IPS-NIHi11 (cell line): Measurements from ENCODE around the gene FAAH.
A peak's percentile ranks its signal among the peaks of the same experiment; 100 is the strongest.

ENCODE experiments used
- DNase-seq: peaks from one replicate; pipeline ENCODE4 v3.0.0; 2012; ENCODE audit warnings: mixed read lengths, low spot score

Gene FAAH

DNA sequence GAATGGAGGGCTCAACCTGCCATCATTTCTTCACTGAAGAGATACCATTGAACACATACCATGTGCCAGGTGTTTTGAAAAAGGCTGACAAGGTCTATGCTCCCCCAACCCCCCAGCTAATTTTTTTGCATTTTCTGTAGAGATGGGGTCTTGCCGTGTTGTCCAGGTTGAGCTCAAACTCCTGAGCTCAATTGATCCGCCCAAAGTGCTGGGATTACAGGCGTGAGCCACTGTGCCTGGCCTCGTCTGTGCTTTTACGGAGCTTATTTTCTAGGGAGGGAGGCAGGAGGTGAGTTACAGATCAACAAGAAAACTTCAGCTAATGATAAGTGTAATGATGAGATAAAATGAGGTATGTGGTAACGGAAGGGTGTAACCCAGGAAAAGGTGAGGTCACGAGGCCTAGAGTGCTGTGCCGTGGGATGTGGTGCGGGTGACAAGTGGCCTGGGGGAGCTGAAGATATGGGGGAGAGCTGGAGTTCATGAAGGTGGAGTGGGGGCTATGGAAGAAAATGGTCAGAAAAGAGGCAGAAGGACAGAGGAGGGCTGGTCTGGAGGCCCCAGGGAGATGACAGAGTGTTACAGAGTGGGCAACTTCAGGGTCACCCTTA, 28.2 kb downstream of the FAAH start:
- no peak for DNase-seq

DNA sequence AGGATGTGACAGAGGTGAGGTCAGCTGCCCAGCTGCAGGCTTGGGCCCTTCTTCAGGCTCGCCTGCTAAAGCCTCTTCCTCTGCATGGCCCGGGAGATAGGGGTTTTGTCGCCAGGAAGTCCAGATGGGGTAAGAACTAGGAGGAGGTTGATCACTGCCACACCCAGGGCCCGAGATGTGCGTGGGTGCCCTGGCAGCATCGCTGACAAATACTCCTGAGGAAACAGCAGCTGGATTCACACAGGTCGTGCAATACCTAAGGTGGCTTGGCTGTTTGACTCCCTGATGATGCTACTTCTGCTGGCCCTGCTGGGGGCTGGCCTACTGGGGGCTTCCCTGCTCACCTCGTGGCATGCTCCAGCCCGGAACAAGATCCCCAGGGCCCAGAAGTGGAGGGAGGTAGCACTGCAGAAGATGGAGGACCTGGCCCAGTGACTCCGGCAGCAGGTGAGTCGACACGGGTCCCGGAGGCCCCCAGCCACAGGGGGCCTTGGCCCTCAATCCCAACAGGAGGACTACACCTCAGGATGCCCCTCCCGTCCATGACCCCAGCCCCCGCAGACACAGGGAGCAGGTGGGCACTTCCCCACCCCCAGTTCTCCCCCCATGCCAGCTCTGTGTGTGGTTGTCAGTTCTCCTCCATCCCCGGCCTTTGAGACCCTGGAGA, 29.6 kb downstream of the FAAH start:
- no peak for DNase-seq

DNA sequence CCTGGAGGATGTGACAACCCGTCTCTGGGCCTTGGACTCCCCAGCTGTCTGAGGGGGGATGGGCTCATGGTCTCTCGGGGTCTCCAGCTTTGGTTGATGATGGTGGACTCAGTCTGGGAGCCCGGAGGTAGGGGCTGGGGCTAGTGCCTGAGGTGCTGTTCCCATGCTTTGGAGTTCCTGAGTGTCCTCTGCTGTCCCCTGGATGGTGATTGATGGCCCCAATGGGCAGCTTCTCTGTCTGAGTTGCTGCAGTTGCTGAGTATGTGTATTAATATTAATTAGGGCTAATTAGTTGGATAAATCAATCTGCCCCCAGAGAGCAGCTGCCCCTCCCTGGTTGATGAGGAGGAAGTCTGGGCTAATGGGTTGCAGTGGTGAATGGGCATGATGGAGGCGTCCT, 30.6 kb downstream of the FAAH start:
- no peak for DNase-seq

DNA sequence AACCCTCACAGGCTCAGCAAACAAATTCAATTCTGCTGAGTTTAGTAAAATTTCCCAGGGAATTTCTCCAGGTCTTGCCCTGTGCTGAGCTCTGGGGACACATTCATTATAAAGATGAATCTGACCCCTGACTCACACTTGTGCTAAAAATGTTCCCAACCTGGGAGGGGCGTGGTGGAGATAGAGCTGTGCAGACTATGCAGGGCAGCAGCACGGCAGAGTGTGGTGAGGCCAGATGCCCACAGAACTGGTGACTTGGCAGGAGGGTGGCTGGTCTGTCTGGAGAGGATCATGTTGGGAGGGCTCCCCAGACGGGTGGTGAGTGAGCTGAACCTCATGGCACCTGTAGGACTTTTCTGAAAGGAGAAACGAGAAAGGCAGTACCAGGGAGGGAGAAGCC, 31.6 kb downstream of the FAAH start:
- DNase-seq: no peak

DNA sequence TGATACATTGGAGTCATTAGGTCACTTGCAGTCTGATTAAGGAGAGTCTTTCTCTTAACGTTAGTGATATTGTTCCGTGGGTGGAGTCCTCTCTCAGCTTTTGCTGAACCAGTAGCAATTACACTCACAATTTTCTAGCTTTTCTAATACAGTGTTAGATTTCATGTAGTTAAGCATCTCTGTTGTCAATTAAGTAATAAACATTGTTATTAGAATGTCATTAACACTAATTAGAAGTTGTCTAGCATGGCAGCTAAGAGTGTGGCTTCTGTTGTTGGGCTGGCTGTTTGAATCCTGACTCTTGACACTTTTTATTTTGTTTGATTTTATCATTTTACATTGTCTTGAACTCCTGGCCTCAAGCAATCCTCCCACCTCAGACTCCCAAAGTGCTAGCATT, 33.4 kb downstream of the FAAH start:
- DNase-seq: no peak

DNA sequence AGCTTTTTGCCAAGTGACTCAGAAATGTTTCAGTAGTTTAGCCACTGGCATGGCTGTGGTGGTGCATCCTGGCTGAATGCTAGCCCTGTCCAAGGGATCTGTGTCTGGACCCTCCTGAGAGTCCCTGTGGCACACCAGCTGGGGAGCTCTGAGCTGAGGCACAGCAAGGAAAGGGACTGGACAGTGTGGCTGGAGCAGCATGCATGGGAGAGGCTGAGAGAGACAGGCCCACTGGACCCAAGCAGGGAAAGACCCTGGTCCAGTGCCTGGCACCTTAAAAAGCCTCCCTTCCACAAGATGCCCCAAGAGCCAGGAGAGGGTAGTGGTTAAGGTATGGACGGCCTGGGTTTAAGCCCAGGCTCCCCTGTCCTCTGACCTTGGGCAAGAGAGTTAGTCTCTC, 35.3 kb downstream of the FAAH start:
- no peak for DNase-seq

DNA sequence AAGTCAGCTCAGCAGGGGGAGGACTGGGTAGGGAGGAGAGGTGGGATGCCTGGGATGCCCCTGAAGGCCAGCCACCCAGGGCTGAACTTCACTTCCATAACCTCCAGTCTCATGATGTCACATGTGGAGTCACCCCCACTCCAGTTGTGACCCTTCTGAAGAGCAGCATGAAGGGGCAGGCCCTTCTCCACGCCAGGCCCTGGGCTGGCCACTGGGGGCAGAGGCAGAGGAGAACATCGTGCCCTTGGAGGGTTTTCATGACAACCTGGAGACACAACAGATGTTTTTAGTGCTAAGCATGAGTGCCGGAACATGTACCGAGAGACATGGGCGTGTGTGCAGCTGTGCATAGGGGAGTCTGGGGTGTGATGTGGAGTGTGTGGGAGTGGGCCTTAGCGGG, 37.6 kb downstream of the FAAH start:
- DNase-seq: no peak

DNA sequence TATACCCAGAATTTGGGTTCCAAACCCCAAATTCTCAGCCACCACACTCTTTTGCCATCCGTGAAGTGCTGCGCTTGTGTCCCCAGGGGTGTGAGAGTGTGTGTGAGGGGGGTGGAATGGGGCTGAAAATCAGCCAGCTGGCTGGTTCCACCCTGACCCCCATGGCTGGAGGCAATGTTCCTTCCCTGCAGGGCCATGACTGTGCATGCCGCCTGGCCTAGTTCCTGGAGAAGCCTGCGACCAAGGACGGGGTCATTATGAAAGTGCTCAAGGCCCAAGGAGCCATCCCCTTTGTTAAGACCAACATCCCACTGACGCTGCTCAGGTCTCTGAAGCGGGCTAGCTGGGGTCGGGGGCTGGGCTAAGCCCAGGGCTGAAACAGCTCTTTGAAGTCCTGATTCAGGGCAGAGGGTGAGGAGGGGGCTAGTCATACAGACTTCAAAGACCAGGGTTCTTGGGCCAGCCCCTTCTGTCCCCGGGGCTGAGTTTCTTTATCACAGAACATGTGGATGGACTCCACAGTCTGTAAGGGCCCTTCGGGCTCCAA, 38.7 kb downstream of the FAAH start:
- DNase-seq: no peak

DNA sequence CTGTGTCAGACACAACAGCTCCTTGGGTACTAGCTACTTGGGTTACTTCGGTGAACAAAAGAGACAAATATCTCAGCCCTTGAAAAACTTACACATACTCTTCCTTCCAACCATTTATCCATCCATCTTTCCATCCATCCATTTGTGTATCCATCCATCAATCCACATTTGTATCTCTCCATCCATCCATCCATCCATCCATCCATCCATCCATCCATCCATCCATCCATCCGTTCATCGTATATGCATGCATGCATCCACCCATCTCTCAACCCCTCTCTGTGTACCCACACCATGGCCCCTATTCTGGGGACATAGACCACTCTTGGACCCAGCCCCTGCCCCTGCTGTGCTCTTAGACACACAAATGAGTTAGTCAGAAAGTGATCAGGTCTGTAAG, 40.2 kb downstream of the FAAH start:
- DNase-seq: no peak

DNA sequence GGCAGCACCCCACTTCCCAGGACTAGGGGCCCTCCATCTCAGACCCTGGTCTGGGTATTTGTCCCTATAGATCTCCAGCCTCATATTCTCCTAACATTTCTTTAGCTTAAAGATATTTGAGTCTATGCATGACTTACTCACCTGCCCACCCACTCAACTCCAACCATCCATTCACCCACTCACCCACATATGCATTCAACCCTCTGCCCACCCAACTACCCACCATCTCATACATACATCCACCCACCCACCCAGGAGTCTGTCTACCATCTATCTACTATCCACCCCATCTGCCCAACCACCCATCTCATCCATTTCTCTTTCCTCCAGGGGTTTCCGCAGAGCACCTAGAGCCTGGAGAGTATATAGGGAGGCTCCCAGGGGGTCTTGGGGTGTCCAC, 42.7 kb downstream of the FAAH start:
- DNase-seq: no peak

DNA sequence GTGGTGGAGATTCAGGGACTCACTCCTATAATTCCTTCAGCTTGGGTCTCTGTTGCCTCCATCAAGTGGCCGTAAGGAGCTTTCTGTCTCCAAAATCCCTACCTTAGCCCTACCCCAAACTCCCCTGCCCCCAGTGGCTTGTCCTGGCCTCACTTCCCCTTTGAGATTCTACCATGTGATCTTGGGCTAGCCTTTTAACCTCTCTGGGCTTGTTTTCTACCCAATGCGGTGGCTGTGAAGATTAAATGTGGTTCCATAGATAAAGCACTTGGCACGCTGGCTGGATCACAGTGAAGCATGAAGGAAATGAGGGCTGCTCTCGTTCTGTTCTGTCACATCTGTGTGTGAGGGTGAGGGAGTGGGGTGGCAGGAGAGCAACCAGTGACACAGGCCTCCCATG, 43.6 kb downstream of the FAAH start:
- no peak for DNase-seq

DNA sequence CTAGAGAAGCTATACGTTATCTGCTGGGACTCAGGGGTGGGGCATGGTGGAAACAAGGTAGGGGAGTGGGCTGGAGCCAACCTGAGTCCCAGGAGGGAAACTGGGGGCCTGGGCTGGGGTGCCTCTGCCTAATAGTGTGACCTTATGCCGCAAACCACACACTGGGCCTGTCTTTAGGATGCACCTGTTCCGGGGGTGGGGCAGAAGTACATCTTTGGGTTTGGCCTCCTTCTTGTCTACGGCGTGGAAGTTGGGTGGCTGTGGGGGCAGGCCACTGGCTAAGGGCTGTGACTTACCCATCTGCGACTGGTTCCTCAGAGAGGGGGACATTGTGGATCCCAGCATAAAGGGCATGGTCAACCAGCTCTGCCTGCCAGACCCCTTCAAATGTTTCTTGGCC, 44.2 kb downstream of the FAAH start:
- no peak for DNase-seq

DNA sequence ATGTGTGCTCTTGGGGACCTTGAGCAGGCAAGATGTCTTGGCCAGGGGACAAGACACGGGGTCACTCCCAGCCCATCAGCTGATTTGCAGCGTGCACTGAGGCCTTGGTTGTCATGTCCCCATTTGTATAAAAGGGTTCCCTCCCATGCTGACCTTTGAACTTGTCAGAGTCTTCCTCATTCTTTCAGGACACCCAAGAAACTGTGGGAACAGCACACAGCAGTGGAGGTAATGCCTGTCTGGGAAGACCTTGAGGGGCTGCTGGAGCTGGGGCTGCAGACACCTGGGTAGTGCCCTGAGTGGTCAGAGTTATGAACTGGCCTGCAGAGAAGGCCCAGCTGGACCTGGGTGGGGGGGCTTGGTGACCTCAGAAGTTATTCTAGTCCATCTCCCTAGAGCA, 46.4 kb downstream of the FAAH start:
- no peak for DNase-seq

DNA sequence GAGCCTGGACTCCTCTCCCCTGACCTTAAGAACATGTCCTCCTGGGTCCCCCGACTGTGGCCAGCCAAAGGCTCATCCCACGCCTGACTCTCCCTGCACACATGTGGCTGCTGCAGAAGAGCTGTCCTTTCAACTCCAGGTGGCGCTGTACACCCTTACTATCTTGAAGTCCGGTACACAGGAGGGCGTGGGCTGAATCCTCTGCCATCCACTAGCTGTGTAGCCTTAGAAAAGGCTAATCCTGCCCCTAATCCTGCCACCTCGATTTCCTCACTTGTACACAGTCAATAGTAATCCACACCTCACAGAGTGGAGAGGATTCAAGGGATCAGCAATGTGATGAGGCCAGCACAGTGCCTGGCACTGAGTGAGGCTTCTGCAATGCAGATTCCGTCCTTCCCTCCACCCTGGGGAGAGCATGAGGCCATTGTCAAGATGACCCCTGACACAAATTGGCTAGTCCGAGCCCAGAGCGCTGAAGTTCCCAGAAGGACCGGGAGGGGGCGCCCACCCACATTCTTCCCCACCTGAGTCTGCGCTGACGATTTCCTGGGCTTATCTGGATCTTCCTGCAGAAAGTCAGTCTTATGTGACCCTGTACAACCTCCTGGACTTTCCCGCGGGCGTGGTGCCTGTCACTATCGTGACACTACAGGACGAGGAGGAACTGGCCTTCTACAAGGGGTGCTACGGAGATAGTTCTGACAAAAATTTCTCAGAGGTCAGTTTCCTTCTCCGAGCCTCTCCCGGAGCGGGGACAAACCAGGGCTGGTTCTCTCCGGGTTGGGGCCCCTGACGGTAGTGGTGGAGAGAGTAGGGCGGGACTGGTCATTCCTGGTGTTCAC, 48.4 kb downstream of the FAAH start:
- peak; percentile 88 for DNase-seq

DNA sequence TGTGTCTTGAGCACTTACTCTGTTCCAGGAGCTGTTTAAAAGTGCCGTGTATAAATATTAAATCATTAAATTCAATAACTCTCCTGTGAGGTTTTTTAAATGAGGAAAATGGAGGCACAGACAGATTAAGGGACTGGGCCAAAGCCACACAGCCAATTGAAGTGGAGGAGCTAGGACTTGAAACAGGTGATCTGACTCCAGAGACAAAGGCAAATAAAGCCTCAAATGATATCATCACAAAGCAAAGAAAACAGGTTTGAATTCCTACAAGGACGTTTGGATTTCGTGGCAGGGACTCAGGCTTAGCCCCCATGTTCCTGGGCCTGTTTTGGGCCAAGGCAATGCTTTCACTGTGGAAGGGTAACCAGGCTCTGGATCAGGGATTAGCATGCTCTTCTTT, 50.3 kb downstream of the FAAH start:
- DNase-seq: no peak

DNA sequence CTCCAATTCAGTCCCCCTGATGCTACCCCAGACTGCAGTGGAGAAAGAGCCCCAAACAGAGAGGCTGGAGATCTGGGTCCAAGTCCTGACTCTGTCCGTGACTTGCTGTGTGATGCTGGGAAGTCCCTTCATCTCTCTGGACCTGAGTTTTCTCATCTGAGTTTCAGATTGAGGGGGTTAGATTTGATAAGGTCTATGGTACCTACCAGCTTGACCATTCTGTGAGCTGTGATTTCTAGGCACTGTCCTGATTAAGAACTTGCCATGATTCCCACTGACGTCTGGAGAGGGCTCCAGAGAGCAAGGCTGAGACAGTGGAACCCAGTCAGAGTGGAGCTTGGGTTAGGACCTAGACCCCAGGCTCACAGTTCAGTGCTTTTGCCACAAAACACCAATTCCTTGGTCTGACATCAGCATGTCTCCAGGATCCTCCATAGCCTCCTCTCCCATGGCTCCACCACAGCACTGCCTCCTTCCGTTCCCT, 51.7 kb downstream of the FAAH start:
- no peak for DNase-seq

DNA sequence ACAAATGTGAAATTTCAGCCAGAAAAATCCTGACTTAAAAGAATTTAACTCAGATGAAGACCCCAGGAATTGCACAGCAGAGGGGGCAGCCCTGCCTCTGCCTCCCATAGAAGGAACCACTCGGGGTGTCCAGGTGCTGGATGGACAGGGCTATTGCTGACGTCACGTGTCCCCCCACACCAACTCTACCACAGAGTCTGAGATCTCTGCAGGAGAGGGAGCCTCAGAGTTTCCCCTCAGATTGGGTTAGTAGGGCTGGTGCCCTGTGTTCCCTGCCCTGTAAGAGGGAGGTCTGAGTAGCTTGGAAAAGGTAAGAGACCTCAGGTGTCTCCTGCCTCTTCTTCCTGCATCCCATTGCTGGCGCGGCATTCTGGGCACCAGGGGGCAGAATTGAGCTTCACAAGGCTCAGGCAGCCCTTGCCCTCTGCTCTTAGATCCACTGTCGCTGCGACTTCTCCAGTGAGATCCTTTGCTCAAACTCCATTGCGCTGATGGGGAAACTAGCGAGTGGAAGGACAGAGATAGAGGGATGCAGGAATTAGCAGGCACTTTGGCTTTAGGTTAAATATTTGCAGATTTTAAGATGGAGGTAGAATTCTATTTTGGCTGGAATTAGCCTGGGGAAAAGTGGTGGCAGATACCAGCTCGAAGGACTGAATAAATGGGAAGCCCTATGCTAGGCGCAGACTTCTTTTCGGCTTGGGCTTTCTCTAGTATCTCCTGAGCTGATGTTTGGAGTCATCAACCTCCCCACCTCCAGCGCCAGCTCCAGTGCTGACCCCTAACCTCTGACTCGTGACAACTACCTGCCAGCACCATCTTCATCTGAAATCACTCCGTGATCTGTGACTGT, 52.8 kb downstream of the FAAH start:
- peak; percentile 81 for DNase-seq

DNA sequence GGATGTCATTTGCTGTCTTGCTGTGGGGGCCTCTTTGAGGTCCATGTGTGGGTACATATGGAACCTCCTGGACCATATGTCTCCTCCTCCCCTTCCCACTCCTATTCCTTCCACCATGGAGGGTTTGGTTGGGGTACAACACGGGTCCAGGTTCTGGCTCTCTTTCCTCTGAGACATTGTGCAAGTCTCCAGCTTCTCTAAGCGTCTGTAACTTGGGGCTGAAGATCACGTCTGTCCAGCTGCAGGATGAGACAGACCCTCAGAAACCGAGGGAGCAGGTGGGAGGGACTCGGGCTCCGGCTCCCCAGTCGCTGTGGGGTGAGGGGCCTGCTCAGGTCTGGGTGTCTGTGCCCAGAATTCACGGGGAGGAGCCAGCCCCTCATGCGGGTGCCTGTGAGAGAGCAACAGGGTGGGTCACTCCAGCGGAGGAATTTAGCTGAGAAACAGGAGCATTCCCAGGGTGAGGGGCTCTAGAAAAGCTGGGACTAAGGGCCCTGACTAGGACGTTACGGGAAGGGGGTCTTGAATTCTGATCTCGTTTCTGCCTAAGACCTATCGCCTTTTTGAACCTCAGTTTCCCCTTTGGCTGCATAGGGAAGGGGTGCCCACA, 53.5 kb downstream of the FAAH start:
- DNase-seq: no peak

DNA sequence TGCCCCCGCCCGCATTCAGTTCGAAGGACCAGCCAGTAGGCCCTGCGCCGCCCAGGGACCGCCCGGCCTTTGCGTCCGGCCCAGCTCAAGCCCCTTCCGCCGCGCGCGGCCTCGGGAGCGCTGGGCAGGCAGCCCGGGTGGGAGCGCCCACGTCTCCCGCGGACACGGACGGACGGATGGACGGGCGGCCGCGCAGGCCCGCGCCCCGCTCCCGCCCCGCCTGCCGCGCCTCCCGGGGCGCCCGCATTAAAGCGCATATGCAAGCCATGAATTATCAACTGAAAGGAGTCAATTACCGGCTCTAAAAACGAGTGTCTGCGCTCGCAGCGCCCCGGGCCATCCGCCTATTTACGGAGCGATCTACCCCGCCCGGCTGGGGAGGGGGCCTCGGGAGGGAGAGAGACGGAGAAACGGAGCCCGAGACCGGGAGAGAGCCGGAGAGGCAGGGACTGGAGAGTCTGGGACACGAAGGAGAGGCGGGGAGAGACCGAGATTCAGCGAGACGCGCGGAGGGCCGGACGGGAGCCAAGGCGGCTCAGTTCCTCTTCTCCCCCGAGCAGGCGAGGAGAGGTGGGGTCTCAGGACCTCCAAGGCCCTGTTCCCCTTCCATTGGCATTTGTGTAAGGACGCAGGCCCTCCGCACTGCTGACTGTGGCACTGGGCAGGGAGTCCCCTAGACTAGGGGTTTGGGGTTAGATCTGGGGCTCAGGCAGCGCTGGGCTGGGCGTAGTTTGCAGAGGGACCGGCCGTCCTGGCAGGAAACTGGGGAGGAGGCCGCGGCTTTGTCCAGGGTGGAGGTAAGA, 54.2 kb downstream of the FAAH start:
- peak; percentile 84 for DNase-seq
